ENCODE data around the gene POMGNT1.
A peak's percentile ranks its signal among the peaks of the same experiment; 100 is the strongest.

The POMGNT1 gene

DNA sequence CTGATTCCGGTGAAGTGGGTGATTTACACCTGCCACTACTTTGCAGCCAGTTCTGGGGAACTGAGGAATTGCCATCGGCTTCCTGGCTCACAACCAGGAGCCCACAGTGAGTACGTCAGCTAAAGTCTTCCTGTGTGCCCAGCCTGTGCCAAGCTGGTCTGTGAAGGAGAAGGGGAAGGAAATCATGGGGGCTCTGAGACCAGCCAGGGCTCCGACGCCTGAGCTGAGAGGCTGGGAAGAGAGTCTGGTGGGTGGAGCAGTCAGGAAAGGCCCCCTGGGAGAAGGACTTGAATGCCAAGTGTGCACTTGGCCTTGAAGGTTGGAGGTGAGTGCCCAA is 6.1 kb upstream of the POMGNT1 start:
- no peak overlapping the region for H3K27ac ChIP-seq
- TF ChIP-seq, protein P1, sequence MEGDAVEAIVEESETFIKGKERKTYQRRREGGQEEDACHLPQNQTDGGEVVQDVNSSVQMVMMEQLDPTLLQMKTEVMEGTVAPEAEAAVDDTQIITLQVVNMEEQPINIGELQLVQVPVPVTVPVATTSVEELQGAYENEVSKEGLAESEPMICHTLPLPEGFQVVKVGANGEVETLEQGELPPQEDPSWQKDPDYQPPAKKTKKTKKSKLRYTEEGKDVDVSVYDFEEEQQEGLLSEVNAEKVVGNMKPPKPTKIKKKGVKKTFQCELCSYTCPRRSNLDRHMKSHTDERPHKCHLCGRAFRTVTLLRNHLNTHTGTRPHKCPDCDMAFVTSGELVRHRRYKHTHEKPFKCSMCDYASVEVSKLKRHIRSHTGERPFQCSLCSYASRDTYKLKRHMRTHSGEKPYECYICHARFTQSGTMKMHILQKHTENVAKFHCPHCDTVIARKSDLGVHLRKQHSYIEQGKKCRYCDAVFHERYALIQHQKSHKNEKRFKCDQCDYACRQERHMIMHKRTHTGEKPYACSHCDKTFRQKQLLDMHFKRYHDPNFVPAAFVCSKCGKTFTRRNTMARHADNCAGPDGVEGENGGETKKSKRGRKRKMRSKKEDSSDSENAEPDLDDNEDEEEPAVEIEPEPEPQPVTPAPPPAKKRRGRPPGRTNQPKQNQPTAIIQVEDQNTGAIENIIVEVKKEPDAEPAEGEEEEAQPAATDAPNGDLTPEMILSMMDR (IDR thresholded peaks at IDR 0.05) = no peak
- no peak for TF ChIP-seq ZFX (IDR thresholded peaks at IDR 0.05; ENCODE audit: borderline replicate concordance)

DNA sequence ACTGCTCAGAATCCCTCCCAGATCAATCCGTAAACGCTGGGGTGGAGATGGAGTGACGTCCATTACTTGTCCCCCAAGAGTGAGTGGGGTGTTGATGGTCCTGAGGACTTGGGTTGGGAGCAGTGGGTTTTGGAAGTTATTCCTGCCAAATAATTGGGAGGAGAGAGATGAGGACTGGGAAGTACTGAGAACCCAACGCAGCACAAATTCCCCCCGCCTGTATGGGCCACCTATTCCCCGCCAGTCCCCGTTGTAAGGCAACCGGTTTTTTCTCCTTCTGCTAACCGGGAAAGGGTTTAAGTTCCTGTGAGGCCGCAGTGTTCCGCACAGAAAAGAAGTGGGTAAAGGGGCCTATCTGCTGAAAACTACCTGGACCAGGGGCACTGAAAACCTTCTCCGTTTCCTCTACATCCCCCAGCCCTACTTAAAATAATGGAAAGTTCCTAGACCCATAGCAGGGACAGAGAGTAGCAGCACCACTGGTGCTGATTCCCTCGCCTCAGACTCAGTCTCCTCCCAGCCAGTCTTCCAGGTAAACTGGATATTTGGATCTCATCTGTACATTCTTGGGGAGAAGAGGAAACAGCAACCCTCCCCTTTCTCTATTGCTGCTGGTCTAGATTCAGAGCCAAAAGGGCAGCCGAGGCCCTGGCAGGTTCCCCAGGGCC is 5.6 kb upstream of the POMGNT1 start:
- TF ChIP-seq, protein P1 (IDR thresholded peaks at IDR 0.05) = no peak
- no peak overlapping the region for H3K27ac ChIP-seq

DNA sequence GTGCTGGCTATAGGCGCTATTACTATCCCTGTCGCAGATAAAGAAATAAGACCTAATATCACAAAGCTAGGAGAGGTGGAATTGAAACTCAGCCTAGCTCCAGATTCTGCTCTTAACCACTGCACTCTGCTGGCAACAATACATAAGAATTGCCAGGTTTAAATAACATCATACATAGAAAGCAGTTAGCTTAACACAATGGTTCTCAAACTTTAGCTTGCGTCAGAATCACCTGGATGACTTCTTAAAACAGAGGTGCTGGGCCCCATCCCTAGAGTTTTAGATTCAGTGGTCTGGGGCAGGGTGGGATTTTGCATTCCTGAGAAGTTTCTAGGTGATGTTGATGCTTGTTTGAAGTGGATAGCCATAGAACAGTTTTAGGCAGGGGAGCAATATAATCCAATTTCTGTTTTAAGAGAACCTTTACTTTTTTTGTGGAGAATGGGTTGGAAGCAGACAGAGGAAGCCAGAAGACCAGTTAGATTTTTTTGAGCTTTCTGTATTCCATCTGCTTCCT is 1.1 kb upstream of the POMGNT1 start:
- TF ChIP-seq ZFX (IDR thresholded peaks at IDR 0.05; ENCODE audit: borderline replicate concordance) = no peak
- TF ChIP-seq, protein P1 (IDR thresholded peaks at IDR 0.05) = no peak

DNA sequence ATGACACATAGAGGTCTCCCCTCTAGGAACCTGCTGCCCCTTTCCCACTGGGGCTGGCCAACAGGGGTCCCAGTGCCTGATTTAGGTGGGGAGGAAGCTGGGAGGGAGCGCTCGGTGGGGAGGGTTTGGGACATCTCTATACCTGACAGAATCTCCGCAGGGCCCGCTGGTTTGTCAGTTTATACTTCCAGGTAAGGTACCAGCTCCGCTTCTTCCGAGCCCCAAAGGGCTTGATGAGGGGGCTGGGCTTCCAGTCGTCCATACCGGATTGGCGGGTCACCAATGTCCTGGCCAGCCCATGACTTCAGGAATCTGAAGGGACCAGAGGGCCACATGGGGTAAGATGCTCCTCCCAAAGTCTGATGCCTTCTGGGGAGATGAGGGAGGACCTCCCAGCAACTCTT is 672 bp downstream of the POMGNT1 start:
- H3K27ac ChIP-seq = peak overlapping the region; percentile 75
- no peak for TF ChIP-seq ZFX (IDR thresholded peaks at IDR 0.05; ENCODE audit: borderline replicate concordance)
- TF ChIP-seq, protein P1 (IDR thresholded peaks at IDR 0.05) = no peak

More for the DNA sequence above, 1.1 kb upstream of the POMGNT1 start:
- peak overlapping the region; percentile 75 for H3K27ac ChIP-seq

DNA sequence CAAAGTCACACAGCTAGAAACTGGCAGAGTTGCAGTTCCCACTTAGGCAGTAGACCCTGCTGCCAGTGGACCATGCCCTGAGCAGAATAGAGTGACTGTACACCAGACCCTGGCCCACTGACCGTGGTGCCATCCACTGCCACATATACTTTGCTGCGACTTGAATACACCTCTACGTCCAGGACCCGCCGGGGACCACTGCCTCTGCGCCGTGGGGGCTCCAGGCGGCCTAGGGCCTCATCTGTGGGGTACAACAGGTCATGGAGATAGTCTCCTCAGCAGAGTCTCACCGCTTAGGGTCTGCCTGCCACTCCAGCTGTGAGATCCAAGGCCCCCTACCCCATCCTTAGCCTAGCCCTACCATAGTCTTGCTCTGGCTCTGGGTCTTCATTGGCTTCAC is 1.6 kb downstream of the POMGNT1 start:
- TF ChIP-seq, protein P1 (IDR thresholded peaks at IDR 0.05) = no peak
- TF ChIP-seq ZFX (IDR thresholded peaks at IDR 0.05; ENCODE audit: borderline replicate concordance) = no peak
- peak overlapping the region; percentile 75 for H3K27ac ChIP-seq

DNA sequence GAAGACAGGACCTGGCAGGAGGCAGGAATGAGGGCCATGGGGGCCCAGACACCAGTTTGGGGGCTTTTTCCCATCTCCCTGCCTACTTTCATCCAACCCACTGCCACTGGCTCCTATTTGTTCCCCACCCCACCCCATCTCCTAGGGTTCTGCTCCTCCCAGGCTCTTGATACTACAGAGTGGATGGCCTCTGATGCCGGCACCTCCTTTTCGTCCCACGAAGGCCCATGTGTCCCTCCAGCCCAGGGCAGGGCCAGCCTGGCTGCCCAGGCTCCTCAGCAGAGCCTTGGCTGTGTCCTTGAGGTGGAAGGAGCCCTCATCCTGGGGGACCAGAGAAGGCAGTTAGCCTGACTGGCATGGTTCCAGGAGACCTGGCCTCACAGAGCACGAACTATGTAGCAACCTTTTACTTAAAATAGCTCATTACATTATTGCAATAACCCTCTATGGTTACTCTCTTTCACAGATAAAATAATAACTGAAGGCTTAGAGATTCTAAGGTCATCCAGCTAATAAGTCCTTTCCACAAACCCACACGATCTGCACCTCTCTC is 3.5 kb downstream of the POMGNT1 start:
- H3K27ac ChIP-seq = peak overlapping the region; percentile 22
- TF ChIP-seq ZFX (IDR thresholded peaks at IDR 0.05; ENCODE audit: borderline replicate concordance) = no peak
- TF ChIP-seq, protein P1 (IDR thresholded peaks at IDR 0.05) = no peak

DNA sequence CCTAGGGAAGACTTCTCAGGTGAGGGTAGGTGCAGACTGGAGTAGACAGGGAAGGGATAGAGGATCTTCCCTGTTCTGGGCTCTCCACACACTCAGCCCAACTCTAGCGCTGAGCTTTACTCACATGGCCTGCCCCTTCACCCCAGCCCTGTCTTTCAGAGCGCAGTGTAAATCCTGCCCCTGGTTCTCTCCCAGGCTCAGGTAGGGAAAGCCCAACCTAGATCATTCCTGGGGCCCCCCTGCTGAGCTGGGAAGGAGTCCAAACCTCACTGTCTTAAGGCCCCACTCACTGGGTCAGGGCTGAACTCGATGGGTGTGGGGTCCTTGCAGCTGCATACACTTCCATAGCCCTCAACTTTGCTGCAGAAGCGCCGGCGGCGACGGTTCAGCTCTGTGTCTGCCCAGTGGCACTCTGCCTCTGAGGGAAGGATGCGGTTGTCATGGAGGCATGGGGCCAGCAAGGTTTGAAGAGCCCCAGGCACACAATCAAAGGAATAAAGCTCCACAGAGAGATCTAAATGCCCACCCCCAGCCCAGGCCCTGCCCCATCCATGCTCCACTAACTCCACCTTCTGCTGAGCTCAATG is 4.2 kb downstream of the POMGNT1 start:
- peak overlapping the region; percentile 22; the same call in 1 of the 2 replicates for H3K27ac ChIP-seq
- TF ChIP-seq, protein P1 (IDR thresholded peaks at IDR 0.05) = no peak
- no peak for TF ChIP-seq ZFX (IDR thresholded peaks at IDR 0.05; ENCODE audit: borderline replicate concordance)

All from 22Rv1 (cell line).